ENCODE results near the gene ENTREP3.
"Not testable (repeated sequence)": the region's sequence is repeated elsewhere in the genome, so short reads cannot be mapped to it uniquely, and the experiment has no call there.

The ENTREP3 gene

GRCh38 chr1:155255243-155256007 is at the start of gene ENTREP3:
TSS of gene ENTREP3 (minus strand) at chr1:155255483. CDS start at chr1:155254877, 606 bp downstream.
- peak; percentile 48 to 80 (median 68) for DNase-seq

- DNase-seq: no peak
These were observed 49.3 kb upstream of the ENTREP3 start for GRCh38 chr1:155304558-155305063.

GRCh38 chr1:155301342-155301841 is 46.1 kb upstream of the ENTREP3 start, which contains the start of gene PKLR:
TSS of gene PKLR (minus strand) at chr1:155301438. CDS start at chr1:155301395, 43 bp downstream.
- no peak for DNase-seq

- no peak for DNase-seq
These were observed 45.5 kb upstream of the ENTREP3 start for GRCh38 chr1:155300553-155301329.

- DNase-seq: no peak
These were observed 44.7 kb upstream of the ENTREP3 start for GRCh38 chr1:155300024-155300423.

- DNase-seq: no peak
These were observed 42.1 kb upstream of the ENTREP3 start for GRCh38 chr1:155297384-155297783.

- no peak for DNase-seq
These were observed 41.4 kb upstream of the ENTREP3 start for GRCh38 chr1:155296661-155297060.

- DNase-seq: no peak
These were observed 40.6 kb upstream of the ENTREP3 start for GRCh38 chr1:155295942-155296267.

- no peak for DNase-seq
These were observed 40.1 kb upstream of the ENTREP3 start for GRCh38 chr1:155295183-155295941.

GRCh38 chr1:155294520-155295182 is 39.4 kb upstream of the ENTREP3 start:
- no peak for DNase-seq

- DNase-seq: no peak
These were observed 37.9 kb upstream of the ENTREP3 start for GRCh38 chr1:155293086-155293749.

GRCh38 chr1:155291006-155291405 is 35.7 kb upstream of the ENTREP3 start:
- DNase-seq: not testable (repeated sequence)

GRCh38 chr1:155287987-155288543 is 32.8 kb upstream of the ENTREP3 start:
- DNase-seq: no peak

GRCh38 chr1:155286544-155286943 is 31.3 kb upstream of the ENTREP3 start:
- no peak for DNase-seq

- no peak for DNase-seq
These were observed 30.4 kb upstream of the ENTREP3 start for GRCh38 chr1:155285631-155286044.

GRCh38 chr1:155285063-155285462 is 29.8 kb upstream of the ENTREP3 start:
- no peak for DNase-seq

- DNase-seq: no peak
These were observed 29.2 kb upstream of the ENTREP3 start for GRCh38 chr1:155284476-155284875.

GRCh38 chr1:155282488-155283091 is 27.3 kb upstream of the ENTREP3 start:
- DNase-seq: no peak

- no peak for DNase-seq
These were observed 24.0 kb upstream of the ENTREP3 start for GRCh38 chr1:155279268-155279667.

- DNase-seq: no peak
These were observed 23.4 kb upstream of the ENTREP3 start for GRCh38 chr1:155278689-155279160.

Data from stimulated activated naive CD4-positive, alpha-beta T cell (primary cell).